GM04504 (cell line): ENCODE measurements around the gene KIAA0930.
A peak's percentile ranks its signal among the peaks of the same experiment; 100 is the strongest.

Experiments
- DNase-seq: peaks from one replicate; pipeline ENCODE4 v3.0.0-alpha.2; 2012; ENCODE audit warnings: low read depth

KIAA0930 gene

DNA sequence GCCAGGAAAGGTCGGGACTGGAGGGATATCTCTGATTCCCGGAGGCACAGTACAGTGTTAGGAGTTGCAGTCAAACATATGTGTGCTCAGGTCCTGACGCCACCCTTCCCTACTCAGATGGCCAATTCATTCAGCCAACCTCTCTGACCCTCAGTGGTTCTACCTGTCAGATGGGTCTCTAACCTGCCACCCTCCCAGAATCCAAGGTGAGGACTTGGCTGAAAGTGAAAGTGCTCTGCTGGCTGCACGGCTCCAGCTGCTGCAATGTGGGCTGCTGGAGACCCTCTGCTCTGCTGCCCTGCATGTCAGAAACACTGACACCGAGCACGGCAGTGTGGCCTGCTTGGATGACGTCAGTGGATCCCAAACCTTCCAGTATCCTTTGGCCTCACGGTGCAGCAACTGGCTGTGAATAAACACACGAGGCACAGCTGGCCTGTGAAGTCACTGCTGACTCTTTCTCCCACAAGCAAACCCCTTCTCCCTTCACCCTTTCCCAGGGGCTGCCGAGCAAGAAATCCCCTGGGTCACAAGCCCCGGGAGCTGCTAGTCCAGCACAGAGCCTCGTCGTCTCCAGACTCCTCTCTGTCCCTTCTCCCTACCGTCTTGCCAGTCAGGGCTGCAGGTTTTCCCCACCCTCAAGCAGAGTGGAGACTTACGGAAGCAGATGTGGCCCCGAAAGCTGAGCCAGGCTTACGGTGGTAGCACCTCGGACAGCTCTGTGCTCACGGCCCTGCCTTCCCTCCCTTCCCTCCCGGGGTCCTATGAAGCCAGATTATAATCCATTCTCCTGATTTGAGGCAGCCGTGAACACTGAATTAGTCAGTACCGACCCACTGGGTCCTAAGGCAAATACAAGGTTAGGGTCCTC lies 24.3 kb downstream of the KIAA0930 start:
- DNase-seq = no peak

GRCh38 chr22:45212992-45213751 lies 27.5 kb downstream of the KIAA0930 start:
- no peak for DNase-seq

GRCh38 chr22:45212306-45212709 lies 28.4 kb downstream of the KIAA0930 start:
- DNase-seq = peak; percentile 86

GRCh38 chr22:45211848-45212247 lies 28.8 kb downstream of the KIAA0930 start:
- no peak for DNase-seq

GRCh38 chr22:45211435-45211834 lies 29.3 kb downstream of the KIAA0930 start:
- DNase-seq = no peak

- peak; percentile 82 for DNase-seq
These were observed 29.7 kb downstream of the KIAA0930 start for GRCh38 chr22:45210991-45211390.

- DNase-seq = no peak
These were observed 30.1 kb downstream of the KIAA0930 start for GRCh38 chr22:45210577-45210976.

DNA sequence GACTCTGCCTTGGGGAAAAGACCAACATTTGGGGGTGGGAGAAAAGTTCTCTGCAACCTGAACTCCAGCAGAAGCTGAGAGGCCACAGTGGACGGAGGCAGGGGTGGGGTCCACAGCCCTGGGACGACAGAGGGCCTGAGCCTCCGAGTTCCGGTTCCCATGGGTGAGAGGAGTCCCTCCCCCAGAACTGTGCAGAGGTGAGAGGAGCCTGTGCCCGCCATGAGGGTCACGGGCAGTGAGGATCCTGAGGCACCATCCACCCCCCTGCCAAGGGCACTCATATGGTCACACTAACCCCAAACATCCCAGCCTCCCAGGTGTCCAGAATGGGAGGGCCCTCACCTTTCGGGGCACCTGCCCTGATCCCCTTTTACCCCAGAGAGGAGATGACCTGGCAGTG lies 30.5 kb downstream of the KIAA0930 start:
- no peak for DNase-seq

- no peak for DNase-seq
These were observed 31.5 kb downstream of the KIAA0930 start for GRCh38 chr22:45208993-45209838.

DNA sequence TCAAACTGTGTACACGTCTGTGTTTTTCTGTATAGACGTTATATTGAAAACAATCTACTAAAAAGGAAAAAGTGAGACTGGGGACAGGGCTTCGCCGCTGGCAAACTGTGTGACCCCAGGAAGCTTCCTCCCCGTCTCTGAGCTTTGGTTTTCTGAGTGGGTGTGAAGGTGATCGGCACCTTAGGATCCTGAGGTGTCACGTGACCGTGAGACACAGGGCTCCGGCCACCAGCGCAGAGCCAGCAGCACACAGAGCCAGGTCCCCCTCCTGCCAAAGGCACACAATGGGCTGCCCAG lies 32.0 kb downstream of the KIAA0930 start:
- DNase-seq = no peak

- DNase-seq = no peak
These were observed 32.6 kb downstream of the KIAA0930 start for GRCh38 chr22:45207981-45208664.

GRCh38 chr22:45207533-45207932 lies 33.2 kb downstream of the KIAA0930 start:
- DNase-seq = no peak

GRCh38 chr22:45206233-45206632 lies 34.5 kb downstream of the KIAA0930 start:
- no peak for DNase-seq

GRCh38 chr22:45205276-45205925 lies 35.3 kb downstream of the KIAA0930 start:
- no peak for DNase-seq

GRCh38 chr22:45204819-45205218 lies 35.9 kb downstream of the KIAA0930 start:
- no peak for DNase-seq

- no peak for DNase-seq
These were observed 36.5 kb downstream of the KIAA0930 start for GRCh38 chr22:45204241-45204640.

DNA sequence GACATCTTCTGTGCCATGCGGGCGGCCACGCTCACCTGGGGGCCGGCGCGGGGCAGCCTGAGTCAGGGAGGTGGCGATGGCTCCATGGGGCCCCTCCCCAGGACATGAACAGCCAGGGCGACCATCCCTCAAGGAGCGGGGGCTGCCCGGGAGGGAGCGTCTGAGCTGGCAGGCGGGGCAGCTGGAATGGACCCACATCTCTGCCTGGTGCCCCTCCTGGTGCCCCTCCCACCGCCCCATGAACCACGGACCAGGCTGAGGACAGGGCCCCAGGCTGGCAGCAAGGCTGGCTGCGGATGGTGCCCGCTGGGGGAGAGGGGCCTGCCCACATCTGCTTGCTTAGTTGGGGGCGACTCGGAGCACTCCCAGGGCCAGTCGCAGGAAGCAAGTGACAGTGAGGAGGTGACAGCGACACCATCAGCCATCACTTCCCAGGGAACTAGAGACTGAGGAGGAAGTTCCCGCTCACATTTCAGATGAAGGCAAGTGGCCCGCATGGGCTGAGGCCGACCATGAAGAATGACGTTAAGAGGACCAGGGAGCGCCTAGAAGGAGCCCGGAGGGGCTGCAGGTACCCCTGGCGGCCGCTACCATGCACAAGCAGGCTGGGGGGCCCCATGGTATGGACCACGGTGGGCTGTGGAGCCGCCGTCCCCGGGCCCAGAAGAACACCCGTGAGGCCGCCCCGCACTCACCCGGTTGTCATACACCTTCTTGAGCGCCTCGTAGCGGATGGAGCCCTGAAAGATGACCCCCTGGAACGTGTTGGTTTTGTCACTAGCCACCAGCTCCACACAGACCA lies 37.3 kb downstream of the KIAA0930 start:
- no peak for DNase-seq

DNA sequence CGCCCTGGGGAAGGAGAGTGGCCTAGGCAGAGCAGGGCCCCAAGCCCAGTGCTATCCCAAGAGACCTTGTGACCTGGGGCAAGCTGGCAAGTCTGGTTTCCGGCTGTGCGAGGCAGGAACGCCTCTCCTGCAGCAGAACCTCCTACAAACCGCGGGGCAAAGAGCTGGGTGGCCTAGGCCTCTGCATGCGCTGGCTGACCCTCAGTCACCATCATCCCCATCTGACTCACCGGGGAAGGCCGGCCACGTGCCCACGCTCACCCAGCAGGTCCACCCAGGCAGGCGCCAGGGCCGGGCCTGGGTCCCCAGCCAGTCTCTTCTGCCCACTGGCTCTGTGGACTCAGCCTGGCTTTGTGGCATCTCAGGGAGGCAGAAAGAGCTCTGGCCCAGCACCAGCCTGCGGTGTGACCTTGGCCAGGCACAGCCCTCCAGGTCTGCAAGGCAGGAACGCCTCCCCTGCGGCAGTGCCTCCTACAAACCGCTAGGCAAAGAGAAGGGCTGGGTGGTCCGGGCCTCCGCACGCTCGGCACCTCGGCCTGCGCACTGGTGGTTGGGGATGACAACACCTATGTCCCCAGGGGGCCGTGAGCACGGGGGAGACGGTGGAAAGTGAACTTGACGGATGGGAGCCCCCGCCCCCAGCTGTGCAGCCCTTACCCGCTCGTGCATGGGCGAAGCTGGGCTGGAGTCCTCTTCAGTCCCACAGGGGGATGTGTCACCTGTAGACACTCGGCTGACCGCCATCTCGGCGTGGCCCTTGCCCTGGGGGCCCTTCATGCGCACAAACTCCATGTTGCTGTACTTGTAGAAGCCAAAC lies 38.2 kb downstream of the KIAA0930 start:
- DNase-seq = no peak

GRCh38 chr22:45201678-45202332 lies 38.9 kb downstream of the KIAA0930 start:
- DNase-seq = no peak
